GM19193 (cell line): Measurements from ENCODE around the gene PCDHB2.

Experiments
- POLR2A ChIP-seq: IDR thresholded peaks from 4 replicates; pipeline ENCODE4 v1.6.1; 2011; ENCODE audit not compliant: insufficient read depth, insufficient read length; ENCODE audit errors: extremely low read depth

Gene PCDHB2

DNA sequence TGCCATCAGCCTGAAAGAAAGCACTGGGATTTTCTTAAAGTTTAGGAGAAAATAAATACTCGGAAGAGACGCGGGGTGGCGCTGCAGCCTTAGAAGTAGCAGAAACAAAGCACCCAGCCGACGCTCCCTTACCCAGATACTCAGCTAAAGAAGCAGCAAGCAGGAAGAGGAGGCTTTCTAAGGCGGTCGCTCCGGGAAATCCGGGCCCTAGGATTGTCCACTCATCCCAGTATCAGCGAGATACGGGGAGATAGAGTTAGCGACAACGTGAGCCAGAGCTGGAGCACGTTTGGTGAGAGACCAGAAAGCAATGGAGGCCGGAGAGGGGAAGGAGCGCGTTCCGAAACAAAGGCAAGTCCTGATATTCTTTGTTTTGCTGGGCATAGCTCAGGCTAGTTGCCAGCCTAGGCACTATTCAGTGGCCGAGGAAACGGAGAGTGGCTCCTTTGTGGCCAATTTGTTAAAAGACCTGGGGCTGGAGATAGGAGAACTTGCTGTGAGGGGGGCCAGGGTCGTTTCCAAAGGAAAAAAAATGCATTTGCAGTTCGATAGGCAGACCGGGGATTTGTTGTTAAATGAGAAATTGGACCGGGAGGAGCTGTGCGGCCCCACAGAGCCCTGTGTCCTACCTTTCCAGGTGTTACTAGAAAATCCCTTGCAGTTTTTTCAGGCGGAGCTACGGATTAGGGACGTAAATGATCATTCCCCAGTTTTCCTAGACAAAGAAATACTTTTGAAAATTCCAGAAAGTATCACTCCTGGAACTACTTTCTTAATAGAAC lies at the start of gene PCDHB2:
PCDHB2 (plus strand) TSS at position 135 of the 782 bp plus-strand sequence; CDS start at position 311, 176 bp downstream.
- no peak for TF ChIP-seq POLR2A

DNA sequence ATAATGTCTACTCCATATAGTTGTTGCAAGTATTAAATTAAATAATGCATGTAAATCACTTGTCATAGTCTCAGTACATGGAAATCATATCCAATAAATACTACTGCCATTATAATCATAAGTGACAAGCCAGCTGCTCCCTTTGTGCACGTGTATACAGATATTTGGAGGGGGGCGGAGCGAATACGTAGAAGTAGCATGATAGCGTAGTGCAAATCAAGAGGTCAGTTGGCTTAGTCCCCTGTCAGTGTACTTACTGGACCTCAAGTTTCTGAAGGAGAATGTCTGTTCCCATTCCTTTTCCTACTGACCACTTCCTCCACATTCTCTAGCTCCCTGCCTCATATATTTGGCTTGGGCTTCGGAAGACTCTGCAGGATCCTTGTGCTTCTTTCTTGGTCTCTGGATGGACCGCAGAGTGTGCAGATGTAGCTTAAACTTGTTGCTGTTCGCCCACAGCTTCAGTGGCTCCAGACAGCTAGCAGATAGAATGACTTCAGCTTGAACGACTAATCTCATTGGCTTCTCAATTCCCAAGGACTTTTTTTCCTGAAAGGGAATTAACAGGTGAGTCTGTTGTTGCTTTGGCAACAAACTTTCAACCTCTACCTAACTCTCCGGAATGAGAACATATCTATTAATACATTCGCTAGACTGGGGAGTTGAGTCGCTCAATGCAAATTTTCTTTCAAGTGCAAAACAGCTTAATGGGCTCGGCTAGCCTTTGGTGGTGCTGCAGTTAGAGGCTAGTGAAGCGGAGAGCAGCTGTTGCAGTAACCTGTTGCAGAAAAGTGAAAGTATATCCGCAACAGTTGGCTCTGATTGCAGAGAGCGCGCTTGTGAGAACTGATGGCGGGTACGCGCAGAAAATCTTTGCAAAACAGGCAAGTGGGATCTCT lies 43.5 kb upstream of the PCDHB2 start, which contains the start of gene PCDHB1:
PCDHB1 (plus strand) TSS at position 753 of the 899 bp plus-strand sequence; CDS start at position 850, 97 bp downstream.
- TF ChIP-seq POLR2A, result no peak

DNA sequence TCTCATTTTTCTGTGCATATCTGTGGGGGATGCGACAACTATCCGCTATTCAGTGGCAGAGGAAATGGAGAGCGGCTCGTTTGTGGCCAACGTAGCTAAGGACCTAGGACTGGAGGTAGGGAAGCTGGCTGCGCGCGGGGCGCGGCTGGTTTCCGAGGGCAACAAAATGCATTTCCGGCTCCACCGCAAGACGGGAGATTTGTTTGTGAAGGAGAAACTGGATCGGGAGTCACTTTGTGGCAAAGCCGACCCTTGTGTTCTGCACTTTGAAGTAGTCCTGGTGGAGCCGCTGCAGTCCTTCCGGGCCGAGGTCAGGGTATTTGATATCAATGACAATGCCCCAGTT lies 42.9 kb upstream of the PCDHB2 start:
- TF ChIP-seq POLR2A, result no peak

DNA sequence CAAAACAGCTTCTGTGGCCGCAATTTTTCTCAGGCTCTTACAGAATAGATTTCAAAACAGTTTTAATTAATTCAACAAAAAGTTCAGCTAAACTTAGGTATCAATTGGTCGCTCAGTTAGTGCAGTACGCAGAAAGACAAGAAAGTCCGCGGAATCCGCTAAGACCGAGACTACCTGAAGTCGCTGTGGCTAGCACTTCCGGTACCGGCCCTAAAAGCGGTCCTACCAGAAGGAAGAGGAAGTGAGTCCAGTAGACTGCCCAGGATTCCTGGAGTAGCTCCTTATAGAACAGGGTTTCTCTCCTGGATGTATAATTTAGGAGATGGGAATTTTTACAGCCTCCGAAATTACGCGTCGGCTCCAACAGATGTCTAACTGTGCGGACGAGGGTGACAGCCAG lies 16.6 kb upstream of the PCDHB2 start:
- no peak for TF ChIP-seq POLR2A

DNA sequence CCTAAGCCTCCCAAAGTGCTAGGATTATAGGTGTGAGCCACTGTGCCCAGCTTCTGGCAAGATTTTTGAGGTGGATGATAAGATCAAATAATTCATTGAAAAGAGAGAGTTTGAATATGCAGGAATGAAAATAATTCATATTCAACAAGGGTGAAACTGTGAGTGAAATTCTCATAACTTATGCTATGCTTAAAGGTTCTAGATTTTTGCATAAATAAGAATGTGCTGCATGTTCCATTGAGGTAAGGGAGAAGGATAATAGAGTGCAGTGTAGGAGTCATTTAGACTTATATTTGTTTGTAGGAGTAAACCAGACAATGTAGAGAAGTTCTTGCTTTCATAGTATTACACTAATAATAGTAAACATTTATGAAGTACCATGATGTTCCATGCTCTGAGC lies 12.2 kb upstream of the PCDHB2 start:
- TF ChIP-seq POLR2A, result no peak

DNA sequence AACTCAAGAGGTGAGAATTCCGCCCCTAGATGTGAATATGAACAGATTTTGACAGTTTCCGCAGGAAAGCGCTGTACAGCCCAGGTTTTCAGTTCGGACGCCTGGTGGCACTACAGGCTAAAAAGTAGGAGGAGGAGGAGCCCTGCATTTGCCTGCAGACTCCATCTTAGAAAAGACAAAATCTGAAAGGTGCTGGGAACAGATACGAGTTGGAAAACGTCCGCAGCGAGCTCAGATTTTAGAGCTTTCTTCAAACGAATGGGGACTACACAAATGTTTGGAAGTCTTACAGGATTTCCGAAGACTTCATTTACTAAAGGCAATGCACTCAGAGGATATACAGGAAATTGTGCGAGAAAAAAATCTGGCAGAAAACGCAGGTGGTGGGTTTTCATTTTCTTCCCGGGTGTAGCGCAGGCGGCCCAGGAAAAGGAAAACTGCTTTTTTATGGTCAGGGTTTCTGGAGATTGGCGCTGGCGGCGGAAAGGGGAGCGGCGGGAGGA lies 9.9 kb upstream of the PCDHB2 start:
- TF ChIP-seq POLR2A, result no peak

DNA sequence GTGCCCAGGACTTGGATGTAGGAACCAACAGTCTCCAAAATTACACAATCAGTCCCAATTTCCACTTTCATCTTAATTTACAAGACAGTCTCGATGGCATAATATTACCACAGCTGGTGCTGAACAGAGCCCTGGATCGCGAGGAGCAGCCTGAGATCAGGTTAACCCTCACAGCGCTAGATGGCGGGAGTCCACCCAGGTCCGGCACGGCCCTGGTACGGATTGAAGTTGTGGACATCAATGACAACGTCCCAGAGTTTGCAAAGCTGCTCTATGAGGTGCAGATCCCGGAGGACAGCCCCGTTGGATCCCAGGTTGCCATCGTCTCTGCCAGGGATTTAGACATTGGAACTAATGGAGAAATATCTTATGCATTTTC lies 837 bp downstream of the PCDHB2 start:
- no peak for TF ChIP-seq POLR2A

DNA sequence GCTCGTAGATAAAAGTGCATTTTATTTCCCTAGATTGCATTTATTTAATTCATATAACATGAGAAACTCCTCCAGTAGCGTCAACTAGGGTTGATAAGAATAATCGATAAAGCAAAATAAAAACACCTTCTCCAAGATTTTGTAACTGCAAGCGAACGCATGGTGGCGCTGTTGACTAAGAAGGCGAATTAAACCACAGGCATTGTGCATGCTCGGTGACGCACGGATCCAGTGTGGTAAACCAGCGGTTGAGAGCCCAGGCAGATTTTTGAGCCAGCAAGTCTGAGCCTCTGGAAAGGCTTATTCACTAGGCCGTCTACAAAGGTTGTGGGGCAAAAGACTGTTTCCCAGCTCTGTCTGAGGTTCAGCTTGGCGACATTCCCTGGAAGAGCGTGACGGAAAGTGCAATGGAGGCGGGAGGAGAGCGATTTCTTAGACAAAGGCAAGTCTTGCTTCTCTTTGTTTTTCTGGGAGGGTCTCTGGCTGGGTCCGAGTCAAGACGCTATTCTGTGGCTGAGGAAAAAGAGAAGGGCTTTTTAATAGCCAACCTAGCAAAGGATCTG lies 5.9 kb downstream of the PCDHB2 start, which contains the start of gene PCDHB3:
PCDHB3 (plus strand) TSS at position 231 of the 563 bp plus-strand sequence; CDS start at position 408, 177 bp downstream.
- no peak for TF ChIP-seq POLR2A

DNA sequence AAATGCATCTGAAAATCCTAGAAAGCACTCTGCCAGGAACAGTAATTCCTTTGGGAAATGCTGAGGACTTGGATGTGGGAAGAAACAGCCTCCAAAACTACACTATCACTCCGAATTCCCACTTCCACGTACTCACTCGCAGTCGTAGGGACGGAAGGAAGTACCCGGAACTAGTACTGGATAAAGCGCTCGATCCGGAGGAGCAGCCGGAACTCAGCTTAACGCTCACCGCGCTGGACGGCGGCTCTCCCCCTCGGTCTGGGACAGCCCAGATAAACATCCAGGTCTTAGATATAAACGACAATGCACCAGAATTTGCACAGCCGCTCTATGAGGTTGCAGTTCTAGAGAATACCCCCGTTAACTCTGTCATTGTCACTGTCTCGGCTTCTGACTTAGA lies 6.6 kb downstream of the PCDHB2 start:
- TF ChIP-seq POLR2A, result no peak

DNA sequence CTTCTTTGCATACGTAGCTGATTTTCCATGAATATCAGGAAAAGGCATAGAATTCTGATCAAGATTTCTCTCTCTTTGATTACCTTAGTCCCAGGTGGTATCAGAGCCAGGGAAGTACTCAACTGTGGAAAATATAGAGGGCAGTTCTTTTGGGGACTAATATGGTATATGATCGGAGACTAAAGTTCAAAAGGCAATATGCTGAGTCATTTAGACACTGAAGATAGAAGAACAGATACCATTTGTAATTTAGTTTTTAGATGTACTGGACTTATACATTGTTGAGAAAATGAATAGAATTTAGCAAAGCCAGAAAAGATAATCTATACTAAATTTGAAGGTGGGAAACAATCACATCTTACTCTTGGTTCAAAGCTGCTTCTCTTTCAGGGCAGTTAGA lies 10.9 kb downstream of the PCDHB2 start:
- TF ChIP-seq POLR2A, result no peak

DNA sequence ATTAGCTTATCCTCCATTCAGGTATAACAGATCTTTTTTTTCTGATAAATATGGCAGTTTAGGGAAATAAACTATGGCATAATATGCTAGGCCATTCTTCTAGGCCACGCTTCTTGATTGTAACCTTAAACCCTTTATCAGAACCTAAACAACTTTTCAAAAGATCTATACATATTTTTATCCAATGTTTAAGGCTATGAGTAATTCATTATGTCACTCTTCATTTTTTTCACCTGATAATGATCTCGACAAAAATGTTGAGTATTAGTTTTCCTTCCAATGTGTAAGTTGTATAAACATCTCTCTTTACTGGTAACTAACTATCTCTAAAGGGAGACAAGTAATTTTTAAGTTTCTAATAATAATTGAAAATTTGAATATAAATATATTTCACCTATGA lies 24.8 kb downstream of the PCDHB2 start:
- no peak for TF ChIP-seq POLR2A

DNA sequence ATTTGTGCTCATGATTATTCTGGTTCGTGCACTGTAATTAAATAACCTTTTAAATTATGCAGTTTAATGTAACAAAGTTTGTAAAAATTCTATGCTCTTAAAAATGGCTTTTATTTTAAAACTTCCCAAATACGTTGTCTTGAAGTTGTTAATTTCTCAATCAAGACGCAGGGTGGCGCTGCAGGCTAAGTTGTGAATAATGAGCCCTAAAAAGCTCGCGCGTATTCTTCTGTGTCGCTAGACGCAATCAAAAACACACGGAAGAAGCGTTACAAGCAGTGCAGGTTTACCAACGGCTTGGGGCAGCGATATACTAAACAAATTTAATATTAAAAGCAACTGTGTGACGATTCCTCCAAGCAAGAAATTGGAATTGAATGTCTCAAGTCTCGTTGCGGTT lies 27.1 kb downstream of the PCDHB2 start, which contains the start of gene PCDHB4:
PCDHB4 (plus strand) TSS at position 256 of the 400 bp plus-strand sequence. CDS start 181 bp downstream, outside the sequence.
- TF ChIP-seq POLR2A, result no peak

DNA sequence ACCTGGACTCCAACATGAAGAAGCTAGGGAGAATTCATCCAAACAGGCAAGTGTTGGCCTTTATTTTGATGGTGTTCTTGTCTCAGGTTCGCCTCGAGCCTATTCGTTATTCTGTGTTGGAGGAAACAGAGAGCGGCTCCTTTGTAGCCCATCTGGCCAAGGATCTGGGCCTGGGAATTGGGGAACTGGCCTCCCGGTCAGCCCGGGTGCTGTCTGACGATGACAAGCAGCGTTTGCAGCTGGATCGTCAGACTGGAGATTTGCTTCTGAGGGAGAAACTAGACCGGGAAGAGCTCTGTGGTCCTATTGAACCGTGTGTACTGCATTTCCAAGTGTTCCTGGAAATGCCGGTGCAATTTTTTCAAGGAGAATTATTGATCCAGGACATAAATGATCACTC lies 27.6 kb downstream of the PCDHB2 start:
- TF ChIP-seq POLR2A, result no peak

DNA sequence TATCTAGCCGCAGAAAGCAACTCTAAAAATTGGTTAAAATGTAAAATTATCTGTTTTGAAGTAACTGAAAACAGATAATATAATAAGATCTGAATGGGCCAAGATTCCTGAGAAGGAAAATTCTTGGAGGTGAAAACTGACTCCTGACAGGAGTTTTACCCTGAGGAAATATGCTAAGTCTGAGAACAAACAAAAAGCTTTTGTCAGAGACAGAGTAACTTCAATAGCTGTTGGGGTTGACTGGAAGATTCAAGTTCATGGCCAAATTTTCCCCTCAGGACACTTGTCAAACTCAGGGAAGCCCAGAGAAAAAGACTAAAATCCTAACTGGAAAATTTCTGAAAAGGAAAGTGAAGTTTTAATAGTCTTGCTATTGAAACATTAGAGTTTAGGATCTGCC lies 32.9 kb downstream of the PCDHB2 start:
- TF ChIP-seq POLR2A, result no peak
